Mesothelial cell of epicardium (in vitro differentiated cells): Measurements from ENCODE around the gene DRC1. TPM values are rescaled to one million over a fixed set of nuclear protein-coding genes. Genes with fewer than 3 reads are reported as not detected.

Experiments
- DNase-seq, 2 experiments: peaks; one replicate each; pipeline ENCODE4 v3.0.0; 2021; ENCODE audit warnings: low spot score in 2 of 2; ENCODE audit not compliant: unreplicated experiment in 2 of 2
- H3K27ac Mint-ChIP-seq: 2 replicates; pipeline ENCODE4 v1.8.0; 2021; ENCODE audit warnings: mixed read lengths
- H3K27me3 Mint-ChIP-seq: 2 replicates; pipeline ENCODE4 v1.8.0; 2021; ENCODE audit warnings: low read depth, mixed read lengths
- H3K36me3 Mint-ChIP-seq: 2 replicates; pipeline ENCODE4 v1.8.0; 2021; ENCODE audit warnings: mixed read lengths
- H3K4me1 Mint-ChIP-seq: 2 replicates; pipeline ENCODE4 v1.8.0; 2021; ENCODE audit warnings: mixed read lengths
- H3K4me3 Mint-ChIP-seq: 2 replicates; pipeline ENCODE4 v1.8.0; 2021; ENCODE audit warnings: mild to moderate bottlenecking, moderate library complexity, mixed read lengths
- H3K9me3 Mint-ChIP-seq: 2 replicates; pipeline ENCODE4 v1.8.0; 2021; ENCODE audit warnings: mixed read lengths
- total RNA-seq: library from RNA; stranded (reverse); gene quantifications from 3 replicates; pipeline ENCODE4 v1.2.1, GENCODE V29; 2021
- TF ChIP-seq, protein P1 (sequence below): fragments of 200-600 bp; sonication (generic); IDR thresholded peaks from one replicate; pipeline ENCODE4 v1.5.0; 2021; ENCODE audit warnings: antibody characterized with exemption; ENCODE audit not compliant: unreplicated experiment

Gene DRC1
- total RNA-seq, 1 donor from 2014 or later: 0.22 TPM

DNA sequence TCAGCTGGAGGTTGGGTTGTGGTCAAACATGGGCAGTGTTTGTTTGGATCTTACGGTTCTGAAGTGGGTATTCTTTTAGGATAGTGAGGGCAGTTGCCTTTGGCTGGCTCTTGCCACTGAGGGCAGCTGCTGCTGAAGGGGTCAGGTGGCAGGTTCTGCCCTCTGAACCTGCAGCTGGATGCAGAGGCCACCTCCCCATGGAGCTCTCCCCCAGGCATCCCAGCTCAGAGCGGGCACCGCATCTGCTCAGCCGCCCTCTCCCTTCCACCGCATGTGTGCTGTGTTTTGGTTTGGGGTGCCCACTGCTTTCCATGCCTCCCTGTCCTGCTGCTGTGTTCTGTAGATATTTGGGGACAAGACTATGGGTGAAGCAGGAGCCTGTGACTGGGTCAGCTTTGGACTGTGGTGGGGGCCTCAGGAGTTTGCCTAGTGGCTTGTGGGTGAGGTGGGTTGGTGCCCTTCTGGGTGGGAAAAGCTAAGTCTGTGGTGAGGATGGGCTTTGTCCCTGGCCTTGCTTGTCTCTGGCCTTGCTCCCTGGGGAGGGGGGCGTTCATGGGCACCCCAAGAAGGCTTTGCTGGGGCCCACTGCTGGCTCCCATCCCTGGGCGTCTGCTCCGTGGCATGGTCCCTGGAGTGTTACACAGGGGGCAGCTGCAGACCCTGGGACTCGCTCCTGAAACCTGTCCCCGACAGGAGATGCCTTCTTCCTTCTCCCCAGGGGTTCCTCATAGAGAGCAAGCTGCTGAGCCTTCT is 47.7 kb downstream of the DRC1 start:
- Mint-ChIP-seq H3K9me3 (no peaks in the 10 kb centered on the region), H3K27ac (no peak overlapping the region), H3K4me3 (no peak overlapping the region), H3K4me1 (no peaks in the 10 kb centered on the region), H3K36me3 (no peaks in the 10 kb centered on the region), H3K27me3 (no peaks in the 10 kb centered on the region)
- DNase-seq: no peak
- TF ChIP-seq, protein P1, sequence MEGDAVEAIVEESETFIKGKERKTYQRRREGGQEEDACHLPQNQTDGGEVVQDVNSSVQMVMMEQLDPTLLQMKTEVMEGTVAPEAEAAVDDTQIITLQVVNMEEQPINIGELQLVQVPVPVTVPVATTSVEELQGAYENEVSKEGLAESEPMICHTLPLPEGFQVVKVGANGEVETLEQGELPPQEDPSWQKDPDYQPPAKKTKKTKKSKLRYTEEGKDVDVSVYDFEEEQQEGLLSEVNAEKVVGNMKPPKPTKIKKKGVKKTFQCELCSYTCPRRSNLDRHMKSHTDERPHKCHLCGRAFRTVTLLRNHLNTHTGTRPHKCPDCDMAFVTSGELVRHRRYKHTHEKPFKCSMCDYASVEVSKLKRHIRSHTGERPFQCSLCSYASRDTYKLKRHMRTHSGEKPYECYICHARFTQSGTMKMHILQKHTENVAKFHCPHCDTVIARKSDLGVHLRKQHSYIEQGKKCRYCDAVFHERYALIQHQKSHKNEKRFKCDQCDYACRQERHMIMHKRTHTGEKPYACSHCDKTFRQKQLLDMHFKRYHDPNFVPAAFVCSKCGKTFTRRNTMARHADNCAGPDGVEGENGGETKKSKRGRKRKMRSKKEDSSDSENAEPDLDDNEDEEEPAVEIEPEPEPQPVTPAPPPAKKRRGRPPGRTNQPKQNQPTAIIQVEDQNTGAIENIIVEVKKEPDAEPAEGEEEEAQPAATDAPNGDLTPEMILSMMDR: no peak

DNA sequence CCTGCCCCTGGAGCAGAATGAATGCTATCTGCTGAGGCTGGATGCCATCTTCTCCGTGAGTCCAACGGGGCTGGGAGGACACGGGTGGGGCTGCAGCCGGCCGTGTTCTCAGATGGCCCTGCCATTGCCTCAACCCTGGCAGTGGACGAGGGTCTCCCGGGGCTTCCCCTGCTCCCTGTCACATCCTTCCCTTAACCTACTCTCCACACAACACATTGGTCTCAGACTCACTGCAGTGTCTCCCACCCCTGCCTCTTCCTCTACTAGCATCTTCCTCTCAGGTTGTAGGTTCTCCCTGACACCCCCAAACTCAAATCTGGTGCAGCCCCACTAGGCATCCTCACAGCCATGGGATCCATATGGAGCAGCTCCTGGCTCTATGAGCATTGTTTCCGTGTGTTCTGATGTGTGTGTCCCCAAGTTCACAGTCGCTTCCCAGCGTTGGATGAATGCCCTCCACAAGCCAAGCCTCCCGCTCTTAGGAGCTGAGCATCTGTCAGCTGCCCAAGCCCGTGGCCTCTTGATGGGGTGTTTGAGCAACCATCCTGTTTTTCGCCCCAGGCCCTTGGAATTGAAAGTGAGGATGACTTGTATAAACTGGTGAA is 48.4 kb downstream of the DRC1 start:
- Mint-ChIP-seq H3K27ac (no peak overlapping the region), H3K36me3 (no peaks in the 10 kb centered on the region), H3K27me3 (no peaks in the 10 kb centered on the region), H3K9me3 (no peaks in the 10 kb centered on the region), H3K4me1 (no peaks in the 10 kb centered on the region), H3K4me3 (no peak overlapping the region)
- no peak for DNase-seq
- TF ChIP-seq, protein P1: no peak

DNA sequence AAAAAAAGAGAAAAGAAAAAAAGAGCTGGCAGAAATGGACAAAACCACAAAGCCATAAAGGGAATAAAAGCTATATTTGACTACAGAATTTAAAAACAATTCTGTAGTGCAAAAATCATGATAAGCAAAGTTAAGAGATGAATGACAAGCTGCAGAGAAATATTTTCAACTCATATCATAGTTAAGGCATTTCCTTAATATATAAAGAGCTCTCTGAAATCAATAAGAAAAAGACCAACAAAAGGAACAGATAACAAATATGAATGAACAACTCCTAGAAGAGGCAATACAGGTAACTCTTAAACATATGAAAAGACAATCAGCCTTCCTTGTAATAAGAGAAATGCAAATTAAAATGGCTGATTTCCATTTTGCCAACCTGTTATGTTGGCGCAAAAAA is 50.0 kb downstream of the DRC1 start:
- no peak for DNase-seq
- Mint-ChIP-seq H3K36me3 (no peaks in the 10 kb centered on the region), H3K4me3 (no peak overlapping the region), H3K9me3 (no peaks in the 10 kb centered on the region), H3K27ac (no peak overlapping the region), H3K4me1 (no peaks in the 10 kb centered on the region), H3K27me3 (no peaks in the 10 kb centered on the region)
- TF ChIP-seq, protein P1: no peak

DNA sequence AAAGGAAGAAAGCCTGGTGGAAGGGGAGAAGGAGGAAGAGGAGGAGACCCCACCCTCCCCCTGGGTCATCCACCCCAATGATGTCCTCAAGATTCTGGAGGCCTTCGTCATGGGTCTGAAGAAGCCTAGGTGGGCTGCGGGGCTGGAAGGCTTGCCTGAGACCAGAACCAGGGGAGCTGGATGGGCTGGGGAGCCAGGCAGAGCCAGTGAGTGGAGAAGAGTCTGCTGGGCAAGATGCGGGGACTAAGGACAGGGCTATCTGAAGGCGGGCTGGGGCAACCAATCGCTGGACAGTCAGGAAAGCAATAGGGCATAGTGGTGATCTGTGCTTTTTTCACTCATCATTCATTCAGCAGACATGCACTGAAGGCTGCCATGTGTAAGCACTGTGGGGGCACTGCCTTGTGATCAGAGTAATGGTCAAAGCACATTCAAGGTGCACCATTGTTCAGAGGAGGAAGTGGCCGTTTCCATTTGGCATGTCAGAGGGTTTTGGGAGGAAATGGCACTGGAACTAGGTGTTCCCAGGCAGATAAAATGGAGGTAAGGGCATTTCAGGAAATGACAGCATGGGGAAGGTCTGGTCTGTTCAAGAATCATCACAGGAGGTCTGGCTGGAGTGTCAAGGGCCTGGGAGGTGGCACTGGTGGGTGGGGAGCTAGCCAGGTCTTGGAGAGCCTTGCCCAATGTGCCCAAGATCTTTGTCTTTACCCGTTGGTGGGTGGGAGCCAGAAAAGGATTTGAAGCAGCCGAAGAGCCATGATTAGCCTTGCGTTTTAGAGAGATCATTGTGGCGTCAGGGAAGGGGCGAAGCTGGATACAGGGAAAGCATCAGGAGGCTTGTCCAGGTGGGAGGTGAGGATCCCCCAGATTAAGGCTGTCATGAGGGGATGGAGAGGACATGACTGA is 52.0 kb downstream of the DRC1 start:
- Mint-ChIP-seq H3K4me3 (no peak overlapping the region), H3K27ac (no peak overlapping the region), H3K36me3 (no peaks in the 10 kb centered on the region), H3K9me3 (no peaks in the 10 kb centered on the region), H3K4me1 (no peaks in the 10 kb centered on the region), H3K27me3 (no peaks in the 10 kb centered on the region)
- no peak for DNase-seq
- TF ChIP-seq, protein P1: no peak

DNA sequence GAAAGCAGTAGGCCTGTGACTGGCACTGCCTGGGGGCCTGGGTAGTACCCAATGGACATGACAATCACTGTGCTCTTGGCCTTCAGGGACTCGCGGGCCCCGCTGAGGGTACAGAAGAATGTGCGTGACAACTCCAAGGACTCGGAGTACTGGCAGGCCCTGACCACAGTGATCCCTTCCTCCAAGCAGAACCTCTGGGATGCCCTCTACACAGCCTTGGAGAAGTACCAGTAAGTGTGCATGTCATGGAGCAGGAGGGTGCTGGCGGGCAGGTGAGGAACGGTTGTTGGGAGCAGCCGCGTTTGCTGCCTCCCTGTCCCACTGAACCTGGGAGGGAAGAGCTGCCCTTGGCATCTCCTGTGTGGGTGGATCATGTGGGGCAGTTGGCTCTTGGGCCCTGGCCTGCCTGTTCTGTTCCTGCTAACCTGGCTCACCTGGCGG is 52.9 kb downstream of the DRC1 start:
- H3K4me1 Mint-ChIP-seq: no peaks in the 10 kb centered on the region
- H3K4me3 Mint-ChIP-seq: no peak overlapping the region
- no peak overlapping the region for H3K27ac Mint-ChIP-seq
- TF ChIP-seq, protein P1: no peak
- no peaks in the 10 kb centered on the region for H3K9me3 Mint-ChIP-seq
- H3K36me3 Mint-ChIP-seq: no peaks in the 10 kb centered on the region
- H3K27me3 Mint-ChIP-seq: no peaks in the 10 kb centered on the region
- no peak for DNase-seq
